Measurements from ENCODE around the gene ABCA1. TPM values are rescaled to one million over a fixed set of nuclear protein-coding genes. Genes with fewer than 3 reads are reported as not detected.

Gene ABCA1
- total RNA-seq, 1 experiment from 2014 or later = 2.3 TPM

DNA sequence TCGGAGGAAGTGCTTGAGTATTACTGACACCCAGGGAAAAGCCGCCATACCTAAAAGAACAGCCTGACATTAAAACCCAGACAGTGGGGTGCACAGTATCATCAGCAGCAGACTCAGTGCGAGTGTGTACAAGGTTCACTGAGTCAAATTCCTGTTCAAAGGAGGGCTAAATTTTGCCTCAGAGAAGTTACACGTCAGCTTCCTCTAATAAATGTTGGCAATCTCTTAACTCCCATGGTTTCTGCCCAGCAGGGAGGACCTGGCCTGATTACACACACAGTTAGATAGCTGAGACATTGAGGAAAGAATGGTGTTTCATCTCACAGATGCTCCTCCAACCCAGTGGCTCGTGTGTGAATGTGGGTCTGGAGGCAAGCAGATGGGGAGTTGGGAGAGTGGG, 125.8 kb downstream of the ABCA1 start:
- Histone ChIP-seq H3K9ac (ENCODE audit: low read length) (no peak overlapping the region), H3K27ac (ENCODE audit: low read length) (no peak overlapping the region), H2AFZ (ENCODE audit: low read length) (no peak overlapping the region), H3K27me3 (ENCODE audit: low read length) (no peaks in the 10 kb centered on the region), H3K4me3 (ENCODE audit: low read length) (no peak overlapping the region), H3K9me2 (replicated peaks; ENCODE audit: low read length) (no peaks in the 10 kb centered on the region), H3K4me2 (ENCODE audit: low read length) (no peak overlapping the region), H3K36me3 (ENCODE audit: low read depth, low read length) (no peaks in the 10 kb centered on the region), H3K79me2 (ENCODE audit: low read length) (no peaks in the 10 kb centered on the region), H3K9me3 (ENCODE audit: low read length) (no peaks in the 10 kb centered on the region), H4K20me1 (ENCODE audit: low read length) (no peaks in the 10 kb centered on the region), H3F3A (ENCODE audit: low read length, unreplicated experiment) (no peaks in the 10 kb centered on the region), H3K4me1 (ENCODE audit: insufficient read depth, low read length) (no peaks in the 10 kb centered on the region)
- TF ChIP-seq EZH2phosphoT487 (IDR thresholded peaks at IDR 0.05; ENCODE audit: borderline replicate concordance, low read length) = no peak
- ATAC-seq = no peak
- ChIA-PET POLR2A (ENCODE audit: unreplicated experiment) (no interaction called here), CTCF (no interaction called here)
- BruUV-seq (replicated peaks) = no TSS peak
- no peak for DNase-seq
- intact Hi-C loops (cut with micrococcal nuclease) = no loop called here

DNA sequence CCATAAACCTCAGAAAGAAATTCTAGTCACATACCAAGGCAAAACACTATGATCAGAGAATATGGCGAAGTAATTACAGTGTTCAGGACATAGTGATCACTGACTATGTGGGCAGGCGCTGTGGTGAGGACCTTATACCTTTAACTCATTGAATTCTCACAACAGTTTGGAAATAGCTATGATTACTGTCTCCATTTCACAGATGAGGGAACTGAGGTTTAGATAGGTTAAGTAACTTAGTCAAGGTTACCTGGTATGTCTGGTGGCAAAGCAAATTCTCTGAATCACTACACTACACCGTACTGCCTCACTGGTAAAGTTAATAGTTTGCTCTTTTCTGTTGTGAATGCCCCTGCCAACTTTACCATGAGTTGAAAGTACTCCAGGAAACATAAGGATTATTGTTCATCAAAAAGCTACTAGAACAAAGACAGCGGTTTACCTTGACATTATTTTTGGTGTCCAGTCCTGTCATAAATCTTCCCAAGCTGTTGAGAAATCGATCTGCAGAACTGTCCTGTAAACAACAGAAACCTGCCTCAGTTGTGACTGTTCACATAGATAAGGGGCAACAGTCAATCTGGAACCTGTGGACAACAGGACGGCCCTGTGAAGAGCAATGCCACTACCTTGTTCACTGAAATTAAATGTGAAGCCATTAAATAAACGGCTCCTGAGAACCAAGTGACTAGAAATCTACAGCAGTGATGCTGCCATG, 127.7 kb downstream of the ABCA1 start:
- H3K9me3 ChIP-seq (ENCODE audit: low read length) = no peaks in the 10 kb centered on the region
- no peak overlapping the region for H3K4me3 ChIP-seq (ENCODE audit: low read length)
- TF ChIP-seq, protein P1, sequence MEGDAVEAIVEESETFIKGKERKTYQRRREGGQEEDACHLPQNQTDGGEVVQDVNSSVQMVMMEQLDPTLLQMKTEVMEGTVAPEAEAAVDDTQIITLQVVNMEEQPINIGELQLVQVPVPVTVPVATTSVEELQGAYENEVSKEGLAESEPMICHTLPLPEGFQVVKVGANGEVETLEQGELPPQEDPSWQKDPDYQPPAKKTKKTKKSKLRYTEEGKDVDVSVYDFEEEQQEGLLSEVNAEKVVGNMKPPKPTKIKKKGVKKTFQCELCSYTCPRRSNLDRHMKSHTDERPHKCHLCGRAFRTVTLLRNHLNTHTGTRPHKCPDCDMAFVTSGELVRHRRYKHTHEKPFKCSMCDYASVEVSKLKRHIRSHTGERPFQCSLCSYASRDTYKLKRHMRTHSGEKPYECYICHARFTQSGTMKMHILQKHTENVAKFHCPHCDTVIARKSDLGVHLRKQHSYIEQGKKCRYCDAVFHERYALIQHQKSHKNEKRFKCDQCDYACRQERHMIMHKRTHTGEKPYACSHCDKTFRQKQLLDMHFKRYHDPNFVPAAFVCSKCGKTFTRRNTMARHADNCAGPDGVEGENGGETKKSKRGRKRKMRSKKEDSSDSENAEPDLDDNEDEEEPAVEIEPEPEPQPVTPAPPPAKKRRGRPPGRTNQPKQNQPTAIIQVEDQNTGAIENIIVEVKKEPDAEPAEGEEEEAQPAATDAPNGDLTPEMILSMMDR (conservative IDR thresholded peaks at IDR 0.05; ENCODE audit: low read depth, low read length) = no peak
- TF ChIP-seq EZH2phosphoT487 (IDR thresholded peaks at IDR 0.05; ENCODE audit: borderline replicate concordance, low read length) (no peak), EZH2 (IDR thresholded peaks at IDR 0.05; ENCODE audit: low read length, unreplicated experiment) (no peak)
- no peaks in the 10 kb centered on the region for H3K27me3 ChIP-seq (ENCODE audit: low read length)
- H3K4me2 ChIP-seq (ENCODE audit: low read length) = no peak overlapping the region
- no peaks in the 10 kb centered on the region for H3K9me2 ChIP-seq (replicated peaks; ENCODE audit: low read length)
- H3K79me2 ChIP-seq (ENCODE audit: low read length) = no peaks in the 10 kb centered on the region
- POLR2A ChIA-PET (ENCODE audit: unreplicated experiment) = no interaction called here
- intact Hi-C loops (cut with micrococcal nuclease) = no loop called here
- ATAC-seq = no peak
- H3K4me1 ChIP-seq (ENCODE audit: insufficient read depth, low read length) = no peaks in the 10 kb centered on the region
- no peaks in the 10 kb centered on the region for H4K20me1 ChIP-seq (ENCODE audit: low read length)
- BruUV-seq (replicated peaks) = no TSS peak
- H3K27ac ChIP-seq (ENCODE audit: low read length) = no peak overlapping the region
- no peak overlapping the region for H3K9ac ChIP-seq (ENCODE audit: low read length)
- H3F3A ChIP-seq (ENCODE audit: low read length, unreplicated experiment) = no peaks in the 10 kb centered on the region
- no peaks in the 10 kb centered on the region for H3K36me3 ChIP-seq (ENCODE audit: low read depth, low read length)
- DNase-seq = no peak
- CTCF ChIA-PET = no interaction called here
- no peak overlapping the region for H2AFZ ChIP-seq (ENCODE audit: low read length)

DNA sequence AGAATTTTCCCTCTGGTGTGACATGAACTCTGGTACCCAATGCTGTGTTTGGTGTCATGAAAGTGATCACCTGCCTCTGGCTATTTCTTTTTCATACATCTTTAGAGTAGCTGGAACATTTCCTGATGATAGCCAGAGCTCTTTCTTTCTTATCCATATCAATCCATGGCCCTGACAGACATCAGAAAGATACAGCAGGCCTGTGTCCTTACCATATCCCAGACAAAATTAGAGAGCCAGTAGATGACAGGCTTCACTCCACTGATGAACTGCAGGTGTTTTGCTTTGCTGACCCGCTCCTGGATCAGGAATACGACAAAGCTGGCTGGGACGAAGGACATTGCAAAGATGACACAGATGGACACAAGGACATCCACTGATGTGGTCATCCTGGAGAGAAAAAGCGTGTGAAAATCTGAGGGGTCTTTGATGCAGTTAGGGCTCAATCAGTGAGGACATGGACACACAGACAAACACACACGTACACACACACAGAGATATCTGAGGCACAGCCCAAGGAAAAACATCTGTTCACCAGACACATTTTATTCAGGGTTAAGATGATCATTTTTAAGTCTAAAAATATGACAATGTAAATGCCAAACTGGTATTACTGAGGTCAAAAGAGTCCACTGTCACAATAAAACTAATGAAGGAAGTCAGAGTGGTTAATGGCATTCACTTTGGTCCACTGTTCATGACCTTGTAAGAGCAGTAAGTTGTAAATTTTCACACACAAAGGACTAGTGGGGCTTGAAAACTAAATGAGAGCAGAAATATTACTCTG, 129.6 kb downstream of the ABCA1 start:
- H3K4me3 ChIP-seq (ENCODE audit: low read length) = no peak overlapping the region
- ATAC-seq = no peak
- BruUV-seq (replicated peaks) = no TSS peak
- intact Hi-C loops (cut with micrococcal nuclease) = no loop called here
- ChIA-PET POLR2A (ENCODE audit: unreplicated experiment) (no interaction called here), CTCF (no interaction called here)
- no peaks in the 10 kb centered on the region for H4K20me1 ChIP-seq (ENCODE audit: low read length)
- no peaks in the 10 kb centered on the region for H3K79me2 ChIP-seq (ENCODE audit: low read length)
- H3F3A ChIP-seq (ENCODE audit: low read length, unreplicated experiment) = no peaks in the 10 kb centered on the region
- no peaks in the 10 kb centered on the region for H3K9me3 ChIP-seq (ENCODE audit: low read length)
- no peak overlapping the region for H3K9ac ChIP-seq (ENCODE audit: low read length)
- H3K4me2 ChIP-seq (ENCODE audit: low read length) = no peak overlapping the region
- peaks cover 6% of the 10 kb centered on the region for H3K4me1 ChIP-seq (ENCODE audit: insufficient read depth, low read length)
- no peaks in the 10 kb centered on the region for H3K9me2 ChIP-seq (replicated peaks; ENCODE audit: low read length)
- TF ChIP-seq EZH2 (IDR thresholded peaks at IDR 0.05; ENCODE audit: low read length, unreplicated experiment) = no peak
- TF ChIP-seq, protein P1 (conservative IDR thresholded peaks at IDR 0.05; ENCODE audit: low read depth, low read length) = no peak
- TF ChIP-seq EZH2phosphoT487 (IDR thresholded peaks at IDR 0.05; ENCODE audit: borderline replicate concordance, low read length) = no peak
- H3K27me3 ChIP-seq (ENCODE audit: low read length) = no peaks in the 10 kb centered on the region
- H3K27ac ChIP-seq (ENCODE audit: low read length) = no peak overlapping the region
- H3K36me3 ChIP-seq (ENCODE audit: low read depth, low read length) = no peaks in the 10 kb centered on the region
- DNase-seq = no peak
- no peak overlapping the region for H2AFZ ChIP-seq (ENCODE audit: low read length)

All from PC-3 (cell line).